Trophoblast cell (in vitro differentiated cells and primary cell): ENCODE results near the gene TRPC4AP.

Experiments
- DNase-seq, 2 donors: peaks; one replicate each; pipeline ENCODE4 v3.0.0-alpha.2; 2016
- H2AFZ ChIP-seq: 2 replicates; pipeline ENCODE4 v1.6.1; 2013; ENCODE audit warnings: low read length, moderate library complexity, mild to moderate bottlenecking; ENCODE audit not compliant: insufficient read depth, poor library complexity
- H2AK5ac ChIP-seq: 2 replicates; pipeline ENCODE4 v1.6.1; 2013; ENCODE audit warnings: mild to moderate bottlenecking, low read length
- H2BK120ac ChIP-seq: 2 replicates; pipeline ENCODE4 v1.6.1; 2013; ENCODE audit warnings: low read length, mild to moderate bottlenecking, moderate library complexity; ENCODE audit not compliant: insufficient read depth, poor library complexity
- H2BK12ac ChIP-seq: 2 replicates; pipeline ENCODE4 v1.6.1; 2013; ENCODE audit warnings: mild to moderate bottlenecking, low read length, moderate library complexity
- H2BK5ac ChIP-seq: 2 replicates; pipeline ENCODE4 v1.6.1; 2013; ENCODE audit warnings: low read length, low read depth, moderate library complexity, mild to moderate bottlenecking; ENCODE audit not compliant: poor library complexity
- H3K14ac ChIP-seq: 2 replicates; pipeline ENCODE4 v1.6.1; 2013; ENCODE audit warnings: mild to moderate bottlenecking, low read length
- H3K18ac ChIP-seq: 2 replicates; pipeline ENCODE4 v1.6.1; 2013; ENCODE audit warnings: mild to moderate bottlenecking, low read length
- H3K23ac ChIP-seq: 2 replicates; pipeline ENCODE4 v1.6.1; 2013; ENCODE audit warnings: low read length
- H3K27ac ChIP-seq: 2 replicates; pipeline ENCODE4 v1.5.1; 2013; ENCODE audit warnings: low read depth, mild to moderate bottlenecking, inconsistent platforms, low read length, moderate library complexity
- H3K27me3 ChIP-seq: 2 replicates; pipeline ENCODE4 v1.6.1; 2013; ENCODE audit warnings: inconsistent platforms, mild to moderate bottlenecking, low read length, moderate library complexity; ENCODE audit not compliant: insufficient read depth
- H3K36me3 ChIP-seq, 2 experiments: 1 replicate in 1 of 2; 2 replicates in 1 of 2; pipeline ENCODE4 v1.6.1; 2013; ENCODE audit warnings: low read length in 2 of 2, mild to moderate bottlenecking in 2 of 2, moderate library complexity in 1 of 2; ENCODE audit not compliant: insufficient read depth in 2 of 2, control insufficient read depth in 1 of 2
- H3K4ac ChIP-seq: 2 replicates; pipeline ENCODE4 v1.6.1; 2013; ENCODE audit warnings: low read depth, mild to moderate bottlenecking, low read length, moderate library complexity
- H3K4me1 ChIP-seq, 2 experiments: 1 replicate in 1 of 2; 2 replicates in 1 of 2; pipeline ENCODE4 v1.6.1; 2013; ENCODE audit warnings: low read length in 2 of 2, mild to moderate bottlenecking in 2 of 2, moderate library complexity in 1 of 2; ENCODE audit not compliant: insufficient read depth in 2 of 2, control insufficient read depth in 1 of 2
- H3K4me2 ChIP-seq: 2 replicates; pipeline ENCODE4 v1.6.1; 2013; ENCODE audit warnings: inconsistent platforms, mild to moderate bottlenecking, low read length, moderate library complexity
- H3K4me3 ChIP-seq: 2 replicates; pipeline ENCODE4 v1.5.1; 2013; ENCODE audit warnings: mild to moderate bottlenecking, low read depth, low read length, inconsistent platforms
- H3K79me1 ChIP-seq: one replicate; pipeline ENCODE4 v1.6.1; 2013; ENCODE audit warnings: low read length
- H3K79me2 ChIP-seq: 2 replicates; pipeline ENCODE4 v1.6.1; 2013; ENCODE audit warnings: low read length, mild to moderate bottlenecking; ENCODE audit not compliant: control insufficient read depth, insufficient read depth, poor library complexity
- H3K9ac ChIP-seq: 2 replicates; pipeline ENCODE4 v1.6.1; 2013; ENCODE audit warnings: mild to moderate bottlenecking, low read length
- H3K9me3 ChIP-seq: 2 replicates; pipeline ENCODE4 v1.6.1; 2013; ENCODE audit warnings: low read depth, mild to moderate bottlenecking, control low read depth, inconsistent platforms, low read length; ENCODE audit not compliant: insufficient read depth
- H4K12ac ChIP-seq: 2 replicates; pipeline ENCODE4 v1.6.1; 2013; ENCODE audit warnings: low read depth, mild to moderate bottlenecking, low read length, moderate library complexity
- H4K8ac ChIP-seq: 2 replicates; pipeline ENCODE4 v1.6.1; 2013; ENCODE audit warnings: low read depth, mild to moderate bottlenecking, low read length, moderate library complexity
- H4K91ac ChIP-seq: one replicate; pipeline ENCODE4 v1.6.1; 2013; ENCODE audit warnings: low read depth, mild to moderate bottlenecking, low read length, moderate library complexity
- WGBS: extraction: QIAGEN DNeasy Blood & Tissue Kit; methylation state at CpG from one replicate; pipeline ENCODE4 v1.1.7; 2013; ENCODE audit warnings: missing lambda C conversion rate; ENCODE audit not compliant: insufficient read length, insufficient coverage; ENCODE audit errors: extremely low coverage; 5-methylcytosine and 5-hydroxymethylcytosine counted together

Gene TRPC4AP

GRCh38 chr20:35005463-35005961, 87.1 kb downstream of the TRPC4AP start:
- no peak for DNase-seq

GRCh38 chr20:35004749-35005462, 87.7 kb downstream of the TRPC4AP start:
- Histone ChIP-seq H2BK12ac (no peak overlapping the region), H4K12ac (no peak overlapping the region), H3K14ac (no peak overlapping the region)

More at GRCh38 chr20:35005463-35005961, 87.1 kb downstream of the TRPC4AP start:
- H3K4me2 ChIP-seq = no peak overlapping the region
- H2BK5ac ChIP-seq = no peak overlapping the region
- H3K36me3 ChIP-seq = peaks cover 94 to 95% of the 10 kb centered on the region in 2 experiments
- no peak overlapping the region for H3K14ac ChIP-seq
- no peaks in the 10 kb centered on the region for H3K79me2 ChIP-seq
- no peak overlapping the region for H3K23ac ChIP-seq
- H4K91ac ChIP-seq = no peak overlapping the region
- H3K79me1 ChIP-seq = no peaks in the 10 kb centered on the region
- no peak overlapping the region for H2AK5ac ChIP-seq
- no CpG with 5 or more reads among the region's 7 CpGs for WGBS
- H2BK120ac ChIP-seq = no peak overlapping the region
- no peak overlapping the region for H4K8ac ChIP-seq
- H3K27me3 ChIP-seq = no peaks in the 10 kb centered on the region
- no peak overlapping the region for H3K9ac ChIP-seq
- H3K27ac ChIP-seq = no peak overlapping the region
- no peak overlapping the region for H4K12ac ChIP-seq
- H3K9me3 ChIP-seq = no peaks in the 10 kb centered on the region
- no peak overlapping the region for H3K4ac ChIP-seq
- no peak overlapping the region for H2AFZ ChIP-seq
- H3K4me1 ChIP-seq = peaks cover 0 to 1% of the 10 kb centered on the region in 2 experiments
- no peak overlapping the region for H3K4me3 ChIP-seq
- H2BK12ac ChIP-seq = no peak overlapping the region
- H3K18ac ChIP-seq = no peak overlapping the region

GRCh38 chr20:35004051-35004725, 88.4 kb downstream of the TRPC4AP start:
- Histone ChIP-seq H3K36me3 (peaks cover 93 to 95% of the 10 kb centered on the region in 2 experiments), H3K9ac (no peak overlapping the region), H2BK120ac (no peak overlapping the region), H3K79me2 (no peaks in the 10 kb centered on the region), H3K14ac (no peak overlapping the region), H3K4me3 (no peak overlapping the region), H3K4ac (no peak overlapping the region), H3K27me3 (no peaks in the 10 kb centered on the region), H3K27ac (no peak overlapping the region), H3K4me2 (no peak overlapping the region), H2AFZ (no peak overlapping the region), H4K12ac (no peak overlapping the region), H2AK5ac (no peak overlapping the region), H2BK12ac (no peak overlapping the region), H3K9me3 (no peaks in the 10 kb centered on the region), H3K23ac (no peak overlapping the region), H3K18ac (no peak overlapping the region), H3K4me1 (no peaks in the 10 kb centered on the region), H4K8ac (no peak overlapping the region), H2BK5ac (no peak overlapping the region), H4K91ac (no peak overlapping the region), H3K79me1 (no peaks in the 10 kb centered on the region)
- DNase-seq = no peak
- WGBS = no CpG with 5 or more reads among the region's 18 CpGs

More at GRCh38 chr20:35004749-35005462, 87.7 kb downstream of the TRPC4AP start:
- WGBS = no CpG with 5 or more reads among the region's 20 CpGs
- no peak overlapping the region for H3K18ac ChIP-seq
- no peak overlapping the region for H3K4me3 ChIP-seq
- no peaks in the 10 kb centered on the region for H3K79me1 ChIP-seq
- no peak overlapping the region for H3K23ac ChIP-seq
- H3K4me1 ChIP-seq = no peaks in the 10 kb centered on the region
- no peak overlapping the region for H2AFZ ChIP-seq
- no peaks in the 10 kb centered on the region for H3K79me2 ChIP-seq
- no peak overlapping the region for H3K4me2 ChIP-seq
- no peak overlapping the region for H4K8ac ChIP-seq
- no peaks in the 10 kb centered on the region for H3K9me3 ChIP-seq
- H2BK120ac ChIP-seq = no peak overlapping the region
- H3K4ac ChIP-seq = no peak overlapping the region
- no peak overlapping the region for H3K9ac ChIP-seq
- no peak overlapping the region for H3K27ac ChIP-seq
- peaks cover 95 to 96% of the 10 kb centered on the region in 2 experiments for H3K36me3 ChIP-seq
- no peak overlapping the region for H2BK5ac ChIP-seq
- no peak overlapping the region for H2AK5ac ChIP-seq
- H3K27me3 ChIP-seq = no peaks in the 10 kb centered on the region
- no peak for DNase-seq
- H4K91ac ChIP-seq = no peak overlapping the region

DNA sequence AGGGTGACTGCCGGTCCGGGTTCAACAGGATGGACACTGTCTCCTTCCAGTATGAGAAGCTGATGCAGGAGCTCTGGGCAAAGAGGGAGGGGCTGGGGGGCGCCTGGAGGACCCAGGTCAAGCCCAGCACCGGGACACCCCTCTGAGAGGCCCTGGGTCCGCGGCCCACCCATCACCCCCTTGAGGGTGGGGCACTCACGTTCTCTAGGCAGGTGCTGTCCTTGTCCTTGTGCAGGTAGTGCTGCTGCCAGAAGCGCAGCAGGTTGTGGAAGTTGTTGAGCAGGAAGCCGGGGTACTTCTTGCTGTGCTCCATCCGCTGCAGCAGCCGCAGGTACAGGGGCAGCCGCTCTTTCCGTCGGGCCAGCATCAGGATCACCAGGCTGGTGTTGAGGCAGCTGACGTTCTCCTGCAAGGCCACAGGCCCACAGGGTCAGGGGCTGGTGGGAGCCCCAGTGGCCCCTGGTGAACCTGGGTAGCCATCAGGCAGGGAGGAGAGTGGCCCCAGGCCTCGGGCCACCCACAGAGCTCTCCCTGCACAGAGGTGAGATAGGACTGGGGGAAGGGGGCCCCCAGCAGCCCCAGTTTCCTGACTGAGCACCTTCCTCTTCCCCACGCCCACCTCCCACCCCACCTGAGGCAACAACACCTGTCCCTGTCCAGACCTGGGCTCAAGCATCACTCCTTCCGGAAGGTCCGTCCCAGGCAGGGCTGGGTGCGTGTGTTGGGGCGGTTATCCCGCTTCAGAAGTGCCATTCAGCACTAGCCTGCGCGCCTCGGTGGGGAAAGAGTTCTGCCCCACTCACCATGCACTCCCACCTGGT, 89.2 kb downstream of the TRPC4AP start:
- Histone ChIP-seq H3K4me3 (no peak overlapping the region), H2BK120ac (no peak overlapping the region), H3K4ac (no peak overlapping the region), H3K4me2 (no peak overlapping the region), H3K23ac (no peak overlapping the region), H3K79me2 (no peaks in the 10 kb centered on the region), H3K18ac (no peak overlapping the region), H3K36me3 (peaks cover 94 to 95% of the 10 kb centered on the region in 2 experiments), H2BK12ac (no peak overlapping the region), H3K9ac (no peak overlapping the region), H3K27me3 (no peaks in the 10 kb centered on the region), H4K8ac (no peak overlapping the region), H3K9me3 (no peaks in the 10 kb centered on the region), H3K27ac (no peak overlapping the region), H3K14ac (no peak overlapping the region), H3K4me1 (no peaks in the 10 kb centered on the region), H4K91ac (no peak overlapping the region), H2AFZ (no peak overlapping the region), H2AK5ac (no peak overlapping the region), H2BK5ac (no peak overlapping the region), H3K79me1 (no peaks in the 10 kb centered on the region), H4K12ac (no peak overlapping the region)
- WGBS = no CpG with 5 or more reads among the region's 25 CpGs
- no peak for DNase-seq
